HG03378 (cell line): Measurements from ENCODE around the gene NOX4.
"Not testable (repeated sequence)": the region's sequence is repeated elsewhere in the genome, so short reads cannot be mapped to it uniquely, and the experiment has no call there.

ENCODE experiments used
- ATAC-seq: cut with Tn5 transposase; IDR thresholded peaks from one replicate; pipeline ENCODE4 v1.9.1; 2021; ENCODE audit warnings: mild to moderate bottlenecking, moderate library complexity; ENCODE audit not compliant: unreplicated experiment

NOX4 gene

DNA sequence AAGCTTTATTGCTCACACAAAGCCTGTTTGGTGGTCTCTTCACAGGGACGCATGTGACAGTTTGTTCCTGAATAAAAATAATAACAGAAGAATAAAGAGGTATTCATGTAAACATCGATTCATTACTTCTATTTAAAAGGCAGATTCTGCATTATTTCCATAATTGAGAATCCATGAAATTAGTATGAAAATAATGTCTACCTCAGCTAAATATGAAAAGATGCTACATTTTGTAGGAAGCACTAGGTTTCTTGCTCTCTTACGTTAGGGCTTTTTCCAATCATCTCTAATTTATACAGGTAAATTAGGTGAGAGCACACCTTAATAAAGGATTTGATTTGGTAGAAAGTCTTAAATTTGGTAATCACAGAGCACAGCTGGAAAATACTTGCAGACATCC is 103.7 kb downstream of the NOX4 start:
- ATAC-seq: not testable (repeated sequence)

DNA sequence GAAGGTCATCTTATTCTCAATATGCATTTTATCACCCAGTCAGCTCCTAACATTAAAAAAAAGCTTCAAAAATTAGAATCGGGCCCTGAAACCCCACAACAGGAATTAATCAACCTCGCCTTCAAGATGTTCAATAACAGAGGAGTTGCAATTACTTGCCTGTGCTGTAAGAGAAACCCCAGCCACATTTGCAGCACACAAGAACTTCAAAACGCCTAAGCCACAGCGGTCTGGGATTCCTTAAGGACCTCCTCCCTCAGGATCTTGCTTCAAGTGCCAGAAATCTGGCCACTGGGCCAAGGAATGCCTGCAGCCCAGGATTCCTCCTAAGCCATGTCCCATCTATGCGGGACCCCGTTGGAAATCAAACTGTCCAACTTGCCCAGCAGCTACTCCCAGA is 108.2 kb downstream of the NOX4 start:
- not testable (repeated sequence) for ATAC-seq

DNA sequence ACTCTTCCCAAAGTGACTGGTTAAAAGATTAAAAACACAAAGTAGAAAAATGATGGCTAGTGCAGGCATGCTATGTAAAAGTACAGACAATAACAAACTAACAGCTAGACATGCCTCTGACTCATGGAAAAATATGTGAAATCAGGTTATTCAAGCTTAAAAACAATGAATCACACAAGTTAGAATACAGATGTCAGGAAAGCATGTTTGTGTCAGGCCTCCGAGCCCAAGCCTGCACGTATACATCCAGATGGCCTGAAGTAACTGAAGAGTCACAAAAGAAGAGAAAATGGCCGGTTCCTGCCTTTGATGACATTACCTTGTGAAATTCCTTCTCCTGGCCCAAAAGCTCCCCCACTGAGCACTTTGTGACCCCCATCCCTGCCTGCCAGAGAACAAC is 110.1 kb downstream of the NOX4 start:
- no peak for ATAC-seq

DNA sequence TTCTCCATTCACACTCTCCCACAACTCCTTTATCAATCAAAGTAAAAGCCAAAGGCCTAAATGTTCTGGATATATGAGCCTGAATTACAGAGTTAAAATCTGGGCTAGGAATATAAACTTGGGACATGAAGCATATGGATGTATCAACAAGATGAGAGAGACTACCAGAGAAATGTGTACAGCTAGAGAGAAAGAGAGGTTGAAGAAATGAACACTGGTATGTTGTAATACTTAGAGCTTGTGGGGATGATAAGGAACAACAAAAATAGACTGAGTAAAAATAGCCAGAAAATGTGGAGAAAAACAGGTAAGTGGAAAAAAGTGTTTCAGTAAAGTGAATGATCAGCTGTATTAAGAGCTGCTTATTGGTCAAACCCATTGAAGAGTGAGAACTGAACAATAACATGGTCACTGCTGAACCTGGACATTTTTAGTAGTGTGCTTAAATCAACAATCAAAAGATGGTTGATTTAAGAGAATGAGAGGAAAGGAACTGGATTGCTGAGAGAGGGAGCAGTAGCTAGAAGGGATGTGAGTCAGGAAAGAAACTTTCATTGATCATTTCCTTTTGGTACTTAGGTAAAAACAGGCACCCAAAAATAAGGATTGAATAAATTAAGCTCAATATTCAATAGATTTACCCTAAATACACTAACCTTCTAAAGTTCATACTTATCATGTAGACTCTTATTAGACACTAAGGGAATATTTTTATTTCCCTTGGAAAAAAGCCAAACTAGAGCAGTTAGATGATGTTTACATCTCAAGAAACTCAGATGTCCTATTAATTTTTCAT is 111.0 kb downstream of the NOX4 start:
- ATAC-seq: not testable (repeated sequence)

DNA sequence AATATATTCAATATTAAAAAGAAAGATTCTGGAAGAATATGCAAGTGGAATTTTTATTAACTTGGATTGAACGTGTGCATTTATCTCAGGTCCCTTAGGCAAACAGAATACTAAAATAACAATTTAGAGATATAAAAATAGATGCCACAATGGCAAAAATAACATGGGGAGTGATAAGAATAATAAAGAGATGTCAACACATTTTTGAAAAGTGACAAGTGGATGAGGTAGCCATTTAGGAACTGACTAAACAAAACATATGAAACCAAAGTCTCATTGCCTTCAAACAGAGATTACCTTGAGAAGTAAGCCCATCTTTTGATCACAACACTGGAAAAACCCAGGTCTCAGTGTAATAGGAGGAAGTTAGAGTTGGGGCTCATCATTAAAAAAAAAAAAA is 112.2 kb downstream of the NOX4 start:
- ATAC-seq: not testable (repeated sequence)

DNA sequence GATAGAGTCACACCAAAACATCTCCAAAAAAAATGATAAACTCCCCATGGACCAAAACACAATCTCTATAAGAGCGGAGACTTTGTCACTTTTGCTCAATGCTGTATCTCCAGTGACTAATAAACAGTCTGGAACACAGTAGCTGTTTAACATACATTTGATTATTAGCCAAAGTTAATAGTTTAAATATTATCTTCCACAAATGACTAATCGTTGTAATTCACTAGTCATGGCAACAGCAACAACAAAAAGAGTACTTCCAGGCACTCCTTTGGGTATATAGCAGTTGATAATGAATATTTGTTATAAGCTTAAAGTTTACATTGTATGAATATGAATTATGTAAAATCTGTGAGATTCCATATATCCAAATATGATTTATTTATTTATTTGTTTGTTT is 121.8 kb downstream of the NOX4 start:
- not testable (repeated sequence) for ATAC-seq

DNA sequence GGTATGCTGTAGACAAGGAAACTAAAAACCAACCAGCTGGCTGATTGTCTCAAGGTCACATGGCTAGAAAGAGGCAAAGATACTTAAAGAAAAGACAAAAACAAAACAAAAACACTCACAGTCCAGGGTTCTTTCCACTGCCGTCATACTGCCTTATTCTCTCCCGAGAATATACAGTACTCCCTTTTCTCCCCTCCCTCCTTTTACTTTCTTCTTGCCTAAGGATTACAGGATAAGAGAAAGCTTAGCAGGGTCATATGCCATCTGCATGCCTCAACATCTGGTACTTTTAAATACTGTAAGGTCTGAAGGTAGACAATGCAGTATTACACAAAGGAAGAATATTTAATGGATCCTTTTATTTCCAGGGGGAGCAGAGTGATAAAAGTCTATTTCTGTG is 126.3 kb downstream of the NOX4 start:
- not testable (repeated sequence) for ATAC-seq

DNA sequence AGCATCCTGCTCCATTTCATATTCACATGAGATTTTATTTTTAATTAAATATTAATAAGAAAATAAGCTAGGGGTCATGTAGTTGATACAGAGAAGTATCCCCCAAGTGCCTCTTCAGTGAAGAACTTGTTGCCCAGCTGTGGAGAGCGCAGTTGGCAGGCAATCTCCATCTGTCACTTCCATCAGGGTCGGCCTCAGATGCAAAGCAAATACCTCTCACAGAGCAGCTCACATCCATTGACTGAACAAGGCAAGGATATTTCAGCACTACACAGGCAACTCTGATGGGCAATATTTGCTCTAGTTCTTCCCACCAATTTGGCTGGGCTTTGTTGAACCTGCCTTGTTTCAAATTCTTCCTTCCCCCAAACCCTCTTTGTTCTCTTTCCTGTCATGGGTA is 129.4 kb downstream of the NOX4 start:
- ATAC-seq: no peak

DNA sequence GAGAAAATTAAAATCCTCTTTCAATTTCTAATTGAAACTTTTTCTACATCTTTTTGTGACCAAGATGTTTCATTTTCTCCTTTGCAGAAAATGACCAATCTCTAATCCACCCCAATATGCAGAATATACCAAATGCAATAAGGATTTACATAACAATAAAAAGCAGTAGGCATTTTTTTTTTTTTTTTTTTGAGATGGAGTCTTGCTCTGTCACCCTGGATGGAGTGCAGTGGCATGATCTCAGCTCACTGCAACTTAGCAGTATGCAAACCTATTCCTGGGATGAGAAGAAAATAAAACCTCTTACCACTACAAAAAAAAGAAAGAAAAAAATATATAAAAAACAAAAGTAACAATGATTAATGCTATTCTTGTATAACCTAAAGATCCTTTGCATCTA is 132.0 kb downstream of the NOX4 start:
- not testable (repeated sequence) for ATAC-seq

DNA sequence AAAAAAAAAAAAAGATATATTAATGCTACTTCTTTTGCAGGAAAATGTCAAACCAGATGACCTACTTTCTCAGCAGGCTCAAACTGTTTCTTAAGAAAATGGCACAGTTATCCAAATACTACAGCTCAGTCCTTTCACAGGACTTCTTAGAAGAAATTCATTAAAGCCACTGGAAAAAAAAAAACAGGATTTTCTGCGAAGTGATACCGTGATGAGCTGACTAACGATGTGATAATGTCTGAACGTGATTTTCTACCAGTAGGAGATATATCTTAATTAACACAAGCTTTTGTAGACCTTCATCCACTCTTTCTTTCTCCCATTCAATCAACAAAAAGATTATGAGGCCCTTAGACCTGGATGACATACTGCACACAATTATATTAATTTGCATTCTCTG is 132.4 kb downstream of the NOX4 start:
- no peak for ATAC-seq

DNA sequence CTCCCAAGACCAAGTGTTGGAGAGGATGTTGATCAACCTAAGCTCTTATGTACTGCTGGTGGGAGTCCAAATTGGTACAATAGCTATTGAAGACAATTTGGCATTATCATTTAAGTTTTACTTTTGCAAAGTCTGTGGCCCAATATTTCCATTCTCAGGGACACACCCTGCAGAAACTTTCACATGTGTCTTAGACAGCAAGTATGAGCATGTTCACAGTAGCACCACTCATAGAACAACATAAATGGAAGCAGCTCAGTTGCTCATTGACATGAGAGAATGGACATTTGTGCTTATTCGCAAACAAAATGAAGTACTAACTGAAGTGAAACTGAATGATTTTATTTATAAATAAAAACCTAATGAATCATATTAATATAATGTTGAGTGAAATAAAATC is 135.5 kb downstream of the NOX4 start:
- no peak for ATAC-seq

DNA sequence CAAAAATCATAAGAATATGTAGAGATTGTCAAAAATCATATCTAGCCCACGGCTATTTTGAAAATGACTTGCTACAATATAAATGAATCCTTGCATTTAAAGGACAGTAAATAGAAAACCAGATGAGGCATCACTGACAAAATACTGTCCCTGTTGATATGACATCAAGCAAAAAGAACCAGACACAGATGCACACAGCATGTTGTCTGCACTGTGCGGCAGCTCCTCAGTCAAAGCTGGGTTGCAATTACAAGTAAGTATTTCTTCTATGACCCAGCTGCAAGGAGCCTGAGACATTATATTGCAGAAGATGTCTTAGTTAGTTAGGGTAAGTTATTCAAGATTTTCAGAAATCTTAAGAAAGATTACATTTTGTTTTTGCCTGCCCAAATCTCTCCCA is 136.7 kb downstream of the NOX4 start:
- not testable (repeated sequence) for ATAC-seq

DNA sequence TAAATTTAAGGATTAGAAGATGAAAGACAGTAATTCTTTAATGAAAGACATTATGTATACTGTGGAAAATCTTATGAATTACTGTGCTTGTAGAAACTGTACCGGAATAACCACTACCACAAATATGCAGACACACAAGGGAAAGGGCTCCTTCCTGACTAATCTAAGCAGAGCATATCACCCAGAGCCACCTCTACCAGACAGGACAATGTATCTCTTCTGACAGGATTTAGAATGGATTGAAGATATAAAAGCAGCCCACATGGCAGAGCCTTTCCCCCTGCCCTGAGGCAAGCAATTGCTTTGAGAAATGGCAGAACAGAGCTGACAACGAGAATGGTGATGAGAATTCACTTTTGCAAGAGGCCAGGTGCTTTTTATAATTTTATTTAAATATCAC is 144.1 kb downstream of the NOX4 start:
- ATAC-seq: no peak

DNA sequence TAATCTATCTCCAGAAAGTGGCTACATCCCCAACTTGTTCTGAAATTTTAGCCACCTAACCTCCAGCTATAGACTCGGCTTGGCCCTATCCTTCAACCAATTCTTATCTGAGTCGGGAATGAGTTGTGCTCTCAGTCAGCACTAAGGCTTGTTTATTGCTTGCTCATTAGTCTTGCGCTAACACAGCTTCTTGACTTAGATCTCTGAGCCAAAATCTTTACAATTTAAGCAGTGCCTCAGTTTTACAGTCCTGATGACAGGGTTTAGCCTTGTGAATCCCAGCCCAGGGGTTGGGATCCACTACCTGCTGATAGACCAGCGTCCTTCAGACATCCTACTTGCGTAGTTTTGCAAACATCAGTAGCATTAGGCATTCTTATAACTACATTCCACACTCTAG is 144.6 kb downstream of the NOX4 start:
- ATAC-seq: no peak

DNA sequence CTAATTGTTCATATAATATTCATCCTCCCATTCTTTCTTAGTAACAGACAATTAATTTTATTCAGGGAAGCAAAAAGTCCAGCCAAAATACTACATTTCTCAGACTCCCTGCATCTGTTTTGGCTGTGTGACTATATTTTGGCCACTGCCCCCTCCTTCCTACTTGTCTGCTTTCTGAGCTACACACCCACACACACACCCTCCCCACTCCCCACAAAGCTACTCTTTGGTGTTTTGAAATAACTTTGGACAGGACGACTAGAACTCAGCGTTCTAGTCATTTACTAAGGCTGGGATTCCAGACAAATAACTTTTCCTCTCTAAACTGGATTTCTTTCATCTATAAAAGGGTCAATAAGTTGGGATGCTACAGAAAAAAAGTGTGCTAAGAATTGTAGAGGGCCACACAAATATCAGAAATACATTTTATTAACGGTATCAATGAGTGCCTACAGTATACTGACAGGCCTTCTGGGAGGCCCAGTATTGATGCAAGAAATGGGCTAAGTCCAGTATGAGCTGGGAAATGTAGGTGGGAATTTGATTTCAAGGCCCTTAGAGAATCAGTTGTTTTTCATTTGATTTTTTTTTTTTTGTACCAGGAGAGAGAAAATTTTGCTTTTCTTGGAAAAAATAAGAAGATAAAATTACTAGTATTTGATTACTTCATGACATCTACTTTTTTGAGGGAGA is 148.1 kb downstream of the NOX4 start:
- not testable (repeated sequence) for ATAC-seq

DNA sequence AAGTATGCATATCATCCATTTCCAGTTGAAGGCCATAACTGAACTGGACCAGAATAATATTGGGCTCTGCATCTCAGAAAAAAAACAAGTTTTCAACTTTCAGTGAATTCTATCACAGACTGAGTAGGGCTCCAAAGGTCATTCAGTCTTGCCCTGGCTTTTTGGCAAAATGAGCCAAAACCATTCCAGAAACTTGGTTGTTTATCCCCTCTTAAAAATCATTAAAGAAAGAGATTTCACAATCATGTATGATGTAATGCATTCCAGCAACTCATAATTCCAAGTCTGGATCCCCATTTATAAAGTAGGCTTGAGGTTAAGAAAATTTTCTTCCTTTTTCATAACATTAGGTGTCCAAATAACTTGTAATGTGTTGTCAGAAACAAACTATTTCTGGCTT is 150.7 kb downstream of the NOX4 start:
- ATAC-seq: not testable (repeated sequence)

DNA sequence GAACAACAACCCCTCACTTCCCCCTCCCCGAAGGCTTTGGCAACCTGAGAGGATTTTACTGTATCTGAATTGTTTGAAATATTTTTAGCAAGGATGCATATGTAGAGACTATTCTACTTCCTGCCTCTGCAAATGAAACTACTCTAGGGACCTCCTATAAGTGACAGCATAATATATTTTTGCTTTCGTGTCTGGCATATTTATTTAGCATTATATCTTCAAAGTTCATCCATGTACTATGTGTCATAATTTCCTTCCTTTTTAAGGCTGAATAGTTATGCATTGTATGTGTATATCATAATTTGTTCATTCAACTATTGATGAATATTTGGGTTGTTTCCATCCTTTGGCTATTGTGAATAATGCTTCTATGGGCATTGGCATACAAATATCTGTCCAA is 153.1 kb downstream of the NOX4 start:
- not testable (repeated sequence) for ATAC-seq

DNA sequence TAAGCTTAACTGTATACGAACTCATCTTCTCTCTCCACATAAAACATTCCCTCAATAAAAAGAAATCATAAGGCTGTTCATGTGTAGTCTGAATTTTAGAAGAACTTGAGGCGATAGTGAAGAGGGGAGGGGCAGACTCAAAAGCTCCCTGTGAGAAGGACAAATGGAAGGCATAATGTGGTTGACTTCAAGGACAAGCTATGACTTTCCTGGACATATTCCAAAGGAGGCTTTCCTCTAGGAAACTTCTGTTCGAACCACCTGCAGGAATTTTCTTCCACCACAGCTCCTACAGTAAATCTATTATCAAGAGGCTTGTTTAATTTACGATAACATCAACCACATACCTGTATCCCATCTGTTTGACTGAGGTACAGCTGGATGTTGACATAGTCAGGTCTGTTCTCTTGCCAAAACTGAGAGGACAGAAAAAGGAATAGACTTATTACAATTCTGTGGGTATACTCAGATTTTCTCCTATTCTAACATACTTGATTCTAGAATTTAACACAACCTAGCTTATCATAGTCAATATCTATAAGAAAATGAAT is 154.0 kb downstream of the NOX4 start:
- ATAC-seq: not testable (repeated sequence)

DNA sequence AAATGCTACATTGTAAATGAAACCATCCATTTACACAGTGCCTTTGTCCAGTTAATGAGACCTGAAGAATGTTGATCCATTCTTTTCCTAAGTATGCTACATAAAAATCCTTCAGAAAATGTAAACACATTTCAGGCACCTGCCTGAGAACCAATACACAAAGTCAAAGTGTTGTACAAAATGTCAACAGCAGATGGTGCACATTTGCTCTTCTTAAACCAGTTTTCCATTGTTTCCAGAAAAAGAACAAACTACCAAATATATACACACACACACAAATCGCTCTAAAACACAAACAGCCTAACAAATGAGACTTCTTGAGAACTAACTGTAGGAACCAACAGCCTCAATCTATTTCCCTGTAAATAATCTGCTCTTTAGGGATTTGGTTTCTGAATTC is 157.5 kb downstream of the NOX4 start:
- not testable (repeated sequence) for ATAC-seq

DNA sequence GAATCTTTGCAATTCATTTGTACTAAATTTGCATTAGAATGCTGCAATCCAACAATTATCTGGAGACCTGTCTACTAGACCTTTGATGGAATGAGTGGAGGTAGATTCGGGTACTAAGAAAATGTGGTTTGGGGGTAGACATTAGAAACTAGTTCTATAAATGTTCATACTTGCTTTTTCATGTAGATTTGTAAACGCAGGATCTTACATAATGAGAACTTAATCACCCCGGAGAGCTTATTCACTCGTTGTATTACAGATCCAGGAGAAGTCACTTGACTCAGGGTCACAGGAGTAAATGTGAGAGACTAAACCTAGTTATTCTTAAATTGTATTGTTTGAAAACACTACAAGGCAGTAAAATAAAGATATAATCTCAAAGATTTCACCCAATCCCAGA is 159.2 kb downstream of the NOX4 start:
- not testable (repeated sequence) for ATAC-seq

DNA sequence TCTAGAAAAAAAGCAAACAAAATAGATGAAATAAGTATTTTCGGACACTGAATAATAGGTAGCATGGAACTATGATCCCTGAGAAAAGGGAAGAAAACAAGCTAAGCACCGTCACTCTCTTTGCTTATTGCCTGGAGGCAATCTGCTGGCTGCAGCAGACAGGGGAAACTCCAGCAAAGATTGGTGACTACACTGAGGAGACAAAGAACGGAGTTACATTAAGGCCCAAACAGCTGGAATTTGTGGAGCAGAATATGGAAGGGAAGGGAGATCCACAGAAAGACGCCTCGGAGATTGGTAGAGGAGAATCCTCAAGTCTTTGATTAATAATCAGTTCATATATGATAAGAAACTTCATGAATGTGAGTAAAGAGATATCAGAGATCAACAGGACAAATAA is 163.3 kb downstream of the NOX4 start:
- ATAC-seq: no peak

DNA sequence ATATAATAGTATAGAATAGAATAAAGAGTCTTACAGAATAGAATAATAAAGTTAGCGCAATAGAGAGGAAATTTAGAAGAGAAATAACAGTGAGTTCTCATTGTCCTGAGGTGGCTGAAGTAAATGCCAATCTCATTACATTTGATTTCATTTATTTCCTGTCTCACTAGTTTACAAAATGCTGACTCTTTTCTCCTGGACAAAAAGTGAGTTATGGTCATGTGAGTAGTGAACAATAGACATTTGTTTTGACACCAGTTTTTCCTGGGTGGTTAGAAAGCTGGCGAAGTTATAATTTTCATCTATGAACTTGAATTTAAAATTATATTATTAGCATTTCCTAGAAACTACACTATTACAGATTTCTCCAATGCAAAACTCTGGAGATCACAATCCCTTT is 169.8 kb downstream of the NOX4 start:
- ATAC-seq: no peak
